Hematopoietic multipotent progenitor cell treated with erythropoietin and hydrocortisone succinate and interleukin-3 and kit ligand, for 8 days (in vitro differentiated cells): ENCODE measurements around the gene CCDC15.

Experiments used
- DNase-seq: peaks from one replicate; pipeline ENCODE4 v3.0.0-alpha.2; 2015

Gene CCDC15

DNA sequence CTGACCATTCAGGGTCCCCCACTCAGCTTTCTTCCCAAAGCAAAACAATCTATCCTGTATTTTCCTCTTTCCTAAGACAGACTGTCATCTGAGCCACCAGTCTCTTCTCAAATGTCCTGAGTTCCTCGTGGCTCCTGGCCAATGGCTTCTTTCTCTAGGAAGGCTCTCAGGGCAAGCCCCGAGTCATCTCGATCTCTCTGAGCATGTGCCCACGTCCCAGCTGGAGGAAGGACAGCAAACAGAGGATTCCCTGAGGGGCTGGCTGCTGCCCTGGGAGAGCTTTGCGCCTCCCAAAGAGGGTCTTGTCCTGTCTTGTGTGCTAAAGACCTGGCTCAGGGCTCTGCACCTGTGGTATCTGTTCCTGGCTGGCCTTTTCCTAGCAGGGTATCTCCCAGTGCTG is 117.4 kb downstream of the CCDC15 start:
- no peak for DNase-seq

DNA sequence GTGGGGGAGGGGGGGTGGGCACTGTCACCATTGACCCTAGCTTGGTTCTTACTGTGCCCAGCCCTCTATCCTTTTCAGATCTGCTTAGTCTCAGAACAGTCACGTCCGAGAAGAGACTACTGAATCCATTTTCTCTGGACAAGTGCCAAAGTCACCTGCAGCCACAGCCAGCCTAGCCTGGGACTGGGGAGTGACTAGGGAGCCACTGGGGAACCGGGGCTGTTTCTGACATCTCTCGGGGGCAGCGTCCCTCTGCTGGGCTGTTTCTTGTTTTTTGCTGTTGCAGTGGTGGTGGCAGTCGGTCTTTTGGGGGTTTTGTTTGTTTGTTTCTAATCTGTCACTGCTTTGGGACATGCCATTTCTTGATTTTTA is 117.8 kb downstream of the CCDC15 start:
- DNase-seq = no peak

DNA sequence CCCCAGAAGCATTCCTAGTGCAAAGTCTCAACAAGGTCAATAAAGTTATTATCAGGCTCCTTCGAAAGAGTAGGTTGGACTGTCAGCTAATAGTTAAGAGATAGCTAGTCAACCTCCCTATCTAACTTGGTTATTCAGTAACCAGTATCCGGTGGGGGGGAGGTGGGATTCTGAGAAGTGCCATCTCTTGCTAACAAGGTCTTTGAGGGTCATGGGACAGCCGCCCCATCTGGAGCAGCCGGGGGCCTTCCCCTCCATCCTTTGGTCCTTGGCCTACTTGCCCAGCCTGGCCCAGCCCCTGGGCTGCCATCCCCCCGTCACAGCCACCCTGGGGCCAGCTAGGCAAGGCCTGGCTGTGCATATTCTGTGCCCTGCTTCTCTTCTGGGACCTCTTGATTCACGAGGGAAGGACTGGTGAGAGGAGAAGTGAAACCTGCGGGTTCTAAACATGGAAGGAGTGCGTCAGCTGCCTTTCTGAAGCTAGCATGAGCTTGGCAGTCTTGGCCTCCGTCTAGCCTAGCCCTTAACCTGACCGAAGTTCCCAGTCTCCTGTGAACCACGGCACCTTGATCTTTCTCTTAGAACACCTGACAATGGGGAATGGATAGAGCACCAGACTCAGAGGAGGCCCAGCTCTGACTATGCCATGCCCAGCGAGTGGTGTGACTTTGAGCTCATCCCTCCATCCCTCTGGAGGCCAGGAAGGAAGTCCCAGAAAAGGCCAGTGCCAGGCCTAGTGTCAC is 118.4 kb downstream of the CCDC15 start:
- DNase-seq = no peak

DNA sequence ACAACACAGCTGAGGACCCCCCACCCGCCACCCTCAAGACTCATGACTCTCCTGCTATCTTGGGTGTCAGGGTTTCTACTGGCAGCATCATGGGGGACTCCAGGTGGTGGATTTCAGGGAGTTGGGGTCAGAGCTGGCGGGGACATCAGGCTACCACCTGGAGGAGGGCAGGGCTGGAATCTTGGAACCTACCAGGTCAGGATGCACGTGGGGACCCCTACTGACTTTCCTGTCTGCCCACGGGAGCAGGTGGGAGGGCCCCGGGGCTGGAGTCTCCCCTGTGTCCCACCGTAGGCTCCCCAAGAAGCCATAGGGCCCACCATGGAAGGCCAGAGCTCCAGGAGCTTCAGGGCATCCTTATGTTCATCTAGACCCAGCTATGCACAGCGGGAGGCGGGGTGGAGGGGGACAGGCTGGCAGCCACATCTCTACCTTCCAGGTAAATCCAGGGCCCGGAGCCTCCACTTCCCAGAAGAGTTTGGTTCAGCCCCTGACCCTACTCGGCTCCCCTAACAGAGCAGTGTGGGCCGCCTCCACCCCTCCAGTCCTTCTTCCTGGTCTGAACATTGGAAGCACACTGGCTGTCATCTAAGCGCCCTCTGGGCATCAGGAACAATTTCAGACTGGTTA is 119.1 kb downstream of the CCDC15 start:
- no peak for DNase-seq

DNA sequence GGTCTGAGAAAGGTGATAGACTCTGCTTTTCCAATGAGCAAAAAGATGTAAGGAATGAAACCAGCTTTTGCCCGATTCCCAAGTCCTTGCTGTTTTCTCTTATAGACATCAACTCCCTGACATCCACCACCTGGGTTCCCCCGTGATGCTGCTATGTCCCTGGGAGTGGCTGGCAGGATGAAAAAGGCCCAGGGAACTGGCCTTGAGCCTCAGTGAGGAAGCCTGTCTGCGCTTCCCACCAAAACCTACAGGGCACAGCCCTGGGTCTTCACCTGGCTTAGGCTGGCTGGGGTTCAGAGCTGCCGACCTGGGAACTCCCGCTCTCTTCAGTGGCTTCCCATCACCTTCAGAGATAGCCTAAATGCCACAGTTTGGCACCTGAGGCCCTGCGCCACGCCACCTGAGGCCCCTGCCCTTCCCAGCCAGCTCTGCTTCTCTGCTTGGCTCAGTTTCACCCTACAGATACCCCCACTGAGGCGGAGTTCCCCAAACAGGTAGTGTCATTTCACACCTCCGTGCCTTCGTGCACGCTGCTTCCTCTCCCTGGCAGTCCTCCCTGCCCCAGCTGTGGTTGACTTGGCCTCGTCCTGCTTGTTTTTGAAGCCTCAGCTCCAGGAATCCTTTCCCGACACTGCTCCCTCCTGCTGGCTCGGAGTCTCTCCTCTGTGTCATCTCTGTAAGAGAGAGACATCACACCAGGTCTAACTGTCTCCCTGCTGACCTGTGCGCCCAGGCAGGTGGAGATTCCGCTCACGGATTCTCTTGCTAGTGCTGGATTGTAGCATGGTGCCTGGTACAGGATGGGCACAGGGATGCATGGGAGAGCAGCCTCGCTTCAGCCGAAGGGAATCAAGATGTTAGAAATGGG is 119.8 kb downstream of the CCDC15 start:
- DNase-seq = no peak

DNA sequence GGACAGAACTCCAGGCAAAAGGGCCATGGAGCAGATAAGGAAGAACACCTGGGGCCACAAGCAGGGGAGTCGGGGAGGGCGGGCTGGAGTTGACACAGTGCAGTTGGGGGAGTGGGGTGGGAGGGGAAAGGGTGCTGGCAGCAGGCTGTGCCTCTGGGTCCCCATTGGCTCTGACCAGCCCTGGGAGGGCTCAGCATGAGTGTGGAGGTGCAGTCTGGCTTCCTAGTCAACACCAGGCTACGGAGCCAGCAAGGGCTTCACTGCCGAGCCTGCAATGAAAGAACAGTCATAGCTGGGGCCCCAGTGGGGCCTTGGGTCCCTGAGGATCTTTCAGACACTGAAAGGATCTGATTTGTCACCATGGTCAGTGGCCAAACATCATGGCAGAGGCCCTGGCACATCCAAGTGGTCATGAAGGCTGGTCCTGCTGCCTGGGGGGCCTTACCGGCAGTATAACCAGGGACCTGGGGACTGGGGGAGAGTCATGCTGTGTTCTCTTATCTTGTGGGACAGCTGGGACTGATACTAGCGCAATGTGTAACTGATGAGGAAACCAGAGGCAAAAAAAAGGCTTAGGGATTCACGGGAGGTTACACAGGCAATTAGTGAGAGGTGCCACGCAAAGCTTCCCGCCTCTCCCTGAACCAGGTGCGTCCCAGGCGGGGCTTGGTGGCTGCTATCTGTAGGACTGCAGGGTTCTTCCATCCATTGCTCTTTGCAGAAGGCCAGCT is 120.7 kb downstream of the CCDC15 start:
- no peak for DNase-seq

DNA sequence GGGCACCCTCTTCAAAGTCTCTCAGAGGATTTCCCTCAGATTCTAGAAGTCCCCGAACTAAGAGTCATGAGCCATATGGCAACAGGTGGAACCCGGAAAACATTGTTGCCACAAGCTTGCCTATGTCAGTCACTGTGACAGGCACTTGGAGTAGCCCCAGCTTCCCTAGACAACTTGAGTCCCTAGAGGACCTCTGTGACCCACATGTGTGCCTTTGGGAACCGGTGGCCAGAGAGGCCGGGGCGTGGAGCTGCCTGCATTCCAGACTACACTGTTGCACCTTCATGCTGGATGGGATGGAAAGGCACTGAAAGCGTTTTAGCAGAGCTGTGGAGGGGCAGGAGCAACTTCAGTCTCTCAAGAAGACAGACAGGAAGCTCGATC is 121.2 kb downstream of the CCDC15 start:
- DNase-seq = no peak

DNA sequence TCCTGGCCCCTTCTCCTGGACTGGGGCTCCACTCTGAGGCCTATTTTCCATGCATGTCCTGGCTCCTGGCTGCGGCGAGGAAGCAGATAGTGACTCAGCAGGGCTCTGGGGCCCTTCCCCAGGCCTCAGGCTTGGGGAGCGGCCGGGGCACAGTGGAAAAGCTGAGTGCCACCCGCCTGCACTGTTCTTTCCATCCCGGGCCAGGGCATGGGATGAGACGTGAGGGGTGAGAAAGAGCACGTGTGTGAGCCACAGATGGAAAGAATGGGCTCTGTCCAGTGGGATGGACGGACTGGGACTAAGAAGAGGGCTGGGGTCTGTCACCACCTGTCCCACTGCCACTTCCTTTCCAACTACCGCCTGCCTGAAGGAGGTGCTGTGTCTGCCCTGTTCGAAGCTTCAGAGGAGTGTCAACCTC is 121.9 kb downstream of the CCDC15 start:
- DNase-seq = no peak

DNA sequence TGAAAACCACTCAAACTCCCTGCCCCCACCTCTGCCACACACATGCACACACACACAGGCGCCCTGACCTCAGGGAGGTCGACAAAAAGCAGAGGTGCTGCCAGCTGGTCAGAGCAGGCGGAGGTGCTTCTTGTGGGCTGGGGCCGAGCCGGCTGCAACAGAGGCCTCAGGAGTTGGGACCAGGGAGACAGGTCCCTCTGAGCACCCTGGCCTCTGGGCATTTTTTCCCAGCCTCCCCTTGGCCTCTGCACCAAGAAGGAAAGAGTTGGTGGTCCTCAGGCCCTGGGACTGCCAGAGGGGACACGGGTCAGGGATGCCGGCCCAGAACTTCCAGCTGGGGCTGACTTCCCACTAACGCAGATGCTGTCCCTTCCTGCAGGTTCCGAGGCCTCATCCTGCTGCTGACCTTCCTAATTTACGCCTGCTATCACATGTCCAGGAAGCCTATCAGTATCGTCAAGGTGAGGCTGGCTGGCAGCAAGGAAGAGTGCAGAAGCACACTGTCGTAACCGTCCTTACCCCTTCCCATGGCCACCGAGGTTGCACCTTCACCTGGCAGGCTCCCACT is 122.5 kb downstream of the CCDC15 start:
- no peak for DNase-seq

DNA sequence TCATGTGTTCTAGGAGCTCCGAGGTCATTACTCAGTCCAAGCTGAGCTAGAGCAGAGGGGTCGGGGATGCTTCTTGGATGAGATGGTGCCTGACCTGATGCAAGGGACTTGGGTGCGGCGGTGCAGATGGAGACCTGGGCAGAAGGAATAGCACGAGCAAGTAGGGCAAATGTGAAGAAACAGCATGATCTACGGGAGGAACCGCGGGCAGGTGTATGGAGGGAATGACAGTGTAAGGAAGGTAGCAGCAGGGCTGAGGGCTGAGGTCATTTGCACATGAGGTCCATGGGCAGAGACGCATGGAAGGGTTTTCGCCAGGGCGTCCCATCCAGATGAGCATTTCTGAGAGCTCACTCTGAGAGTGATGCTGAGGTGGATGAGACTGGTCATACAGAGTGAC is 124.0 kb downstream of the CCDC15 start:
- DNase-seq = no peak

DNA sequence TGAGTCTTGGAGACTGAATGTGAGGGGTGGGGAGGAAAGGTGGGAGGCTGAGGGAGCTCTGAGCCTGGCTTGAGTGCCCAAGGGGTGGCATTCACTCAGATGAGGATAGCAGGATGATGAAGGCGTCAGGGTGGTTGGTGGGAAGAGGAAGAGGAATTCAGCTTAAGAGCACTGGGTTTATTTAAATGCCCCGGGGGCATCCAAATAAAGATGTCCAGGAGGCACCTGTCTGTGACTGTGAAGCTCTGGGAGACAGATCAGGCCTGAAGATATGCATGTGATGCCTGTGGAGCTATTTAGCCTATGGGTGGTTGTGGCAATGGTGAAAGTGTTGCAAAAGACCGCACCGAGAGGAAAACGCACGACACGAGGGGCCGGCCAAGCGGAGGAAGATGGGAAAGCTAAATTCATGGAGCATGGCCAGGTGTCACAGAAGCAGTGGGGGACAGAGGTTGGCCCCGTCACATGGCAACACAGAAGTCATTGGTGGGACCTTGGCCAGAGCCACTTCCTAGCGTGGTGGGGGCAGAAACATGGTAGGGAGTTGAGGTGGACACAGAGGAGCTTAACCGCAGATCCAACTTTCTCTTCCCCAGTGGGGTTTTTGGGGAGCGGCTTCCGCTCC is 124.6 kb downstream of the CCDC15 start:
- no peak for DNase-seq

DNA sequence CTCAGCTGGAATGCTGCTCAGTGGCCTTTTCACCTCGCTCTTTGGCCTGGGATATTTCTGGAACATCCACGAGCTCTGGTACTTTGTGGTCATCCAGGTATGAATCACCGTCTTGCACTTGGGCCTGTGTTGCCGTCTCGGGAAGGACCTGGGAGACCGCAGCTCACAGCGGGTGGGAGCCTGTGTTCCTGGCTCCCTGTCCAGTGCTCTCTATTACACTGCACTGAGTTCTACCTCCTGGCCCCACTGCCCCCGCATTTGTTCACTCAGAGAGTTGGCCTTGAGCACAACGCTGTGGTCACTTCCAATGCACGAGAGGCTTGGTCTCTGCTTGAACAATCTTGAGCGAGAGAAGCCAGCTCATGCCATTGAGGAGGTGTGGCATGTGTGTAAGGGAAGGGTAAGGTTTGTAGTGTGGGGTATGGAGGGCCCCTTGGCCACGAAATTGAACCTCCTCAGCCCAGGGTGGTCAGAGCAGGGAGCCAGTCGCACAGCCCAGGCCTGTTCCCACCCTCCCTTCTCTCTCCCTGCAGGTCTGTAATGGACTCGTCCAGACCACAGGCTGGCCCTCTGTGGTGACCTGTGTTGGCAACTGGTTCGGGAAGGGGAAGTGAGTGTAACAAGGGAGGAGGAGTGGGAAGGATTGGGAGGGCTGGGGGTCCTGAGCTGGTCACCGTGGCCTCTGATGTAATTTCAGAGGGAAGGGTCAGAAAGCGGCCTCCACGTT is 125.3 kb downstream of the CCDC15 start:
- no peak for DNase-seq

DNA sequence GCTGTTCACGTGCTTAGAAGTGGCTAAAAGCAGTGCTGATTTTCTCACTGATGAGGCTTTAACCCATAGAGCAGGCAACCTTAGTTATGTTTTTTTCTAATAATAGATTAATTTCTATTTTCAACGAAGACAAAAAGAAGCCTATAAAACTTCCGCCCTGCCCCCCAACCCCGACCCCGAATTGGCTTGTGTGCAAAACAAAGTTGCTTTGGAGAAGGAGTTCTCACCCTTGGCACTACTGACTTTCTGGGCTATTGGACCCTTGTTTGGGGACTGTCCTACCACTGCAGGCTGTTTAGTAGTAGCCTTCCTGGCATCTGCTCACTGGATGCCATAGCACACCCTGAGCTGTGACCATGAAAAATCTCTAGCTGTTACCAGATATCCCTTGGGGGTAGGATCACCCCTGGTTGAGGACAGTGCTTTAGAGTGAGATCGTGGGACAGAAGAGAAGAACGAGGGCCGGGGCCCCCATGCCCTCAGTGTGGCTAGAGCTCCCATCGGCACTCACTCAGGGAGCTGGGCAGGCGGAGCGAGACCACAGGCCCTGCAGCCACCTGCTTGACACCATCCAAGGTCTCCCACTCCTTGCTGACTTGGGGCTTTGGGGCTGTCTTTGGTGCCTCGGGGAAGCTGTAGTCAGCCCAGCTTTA is 126.0 kb downstream of the CCDC15 start:
- DNase-seq = no peak

DNA sequence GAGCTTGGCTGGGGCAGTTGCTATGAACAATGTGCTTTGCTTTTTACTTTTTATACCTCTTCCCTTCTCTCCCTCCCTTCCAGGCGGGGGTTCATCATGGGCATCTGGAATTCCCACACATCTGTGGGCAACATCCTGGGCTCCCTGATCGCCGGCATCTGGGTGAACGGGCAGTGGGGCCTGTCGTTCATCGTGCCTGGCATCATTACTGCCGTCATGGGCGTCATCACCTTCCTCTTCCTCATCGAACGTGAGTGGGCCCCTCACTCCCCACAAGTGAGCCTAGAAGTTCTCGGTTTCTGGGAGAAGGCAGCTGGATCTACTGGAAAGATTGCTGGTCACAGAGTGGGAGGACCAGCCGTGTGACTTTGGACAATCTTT is 126.5 kb downstream of the CCDC15 start:
- DNase-seq = no peak

DNA sequence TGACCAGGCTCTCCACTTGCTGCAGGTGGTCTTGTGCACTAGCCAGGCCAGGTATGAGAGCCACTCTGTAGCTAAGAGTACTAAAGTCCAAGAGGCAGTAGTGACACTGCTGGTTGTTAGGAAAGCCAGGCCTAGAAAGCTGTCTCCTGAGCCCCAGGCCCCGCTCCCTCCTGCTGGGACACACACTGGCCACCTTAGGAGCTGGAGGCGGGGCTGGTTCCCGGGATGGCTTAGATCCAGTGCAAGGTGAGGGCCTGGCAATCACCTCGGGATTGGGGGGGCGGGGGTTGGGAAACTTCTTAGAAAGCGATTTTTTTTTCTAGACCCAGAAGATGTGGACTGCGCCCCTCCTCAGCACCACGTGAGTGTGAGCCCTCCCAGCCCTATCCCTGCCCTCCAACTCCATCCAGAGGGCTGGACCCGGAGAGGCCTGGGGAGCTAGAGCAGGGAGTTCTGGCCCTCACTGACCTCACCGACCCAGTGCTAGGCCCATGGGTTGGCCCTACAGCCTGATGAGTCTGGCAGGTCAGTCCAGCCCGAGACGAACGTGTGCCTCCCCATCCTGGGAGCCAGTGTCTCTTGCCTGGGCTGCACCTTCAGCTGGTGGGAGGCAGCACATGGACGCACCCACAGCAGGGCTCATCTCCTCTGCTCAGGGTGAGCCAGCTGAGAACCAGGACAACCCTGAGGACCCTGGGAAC is 127.2 kb downstream of the CCDC15 start:
- no peak for DNase-seq

DNA sequence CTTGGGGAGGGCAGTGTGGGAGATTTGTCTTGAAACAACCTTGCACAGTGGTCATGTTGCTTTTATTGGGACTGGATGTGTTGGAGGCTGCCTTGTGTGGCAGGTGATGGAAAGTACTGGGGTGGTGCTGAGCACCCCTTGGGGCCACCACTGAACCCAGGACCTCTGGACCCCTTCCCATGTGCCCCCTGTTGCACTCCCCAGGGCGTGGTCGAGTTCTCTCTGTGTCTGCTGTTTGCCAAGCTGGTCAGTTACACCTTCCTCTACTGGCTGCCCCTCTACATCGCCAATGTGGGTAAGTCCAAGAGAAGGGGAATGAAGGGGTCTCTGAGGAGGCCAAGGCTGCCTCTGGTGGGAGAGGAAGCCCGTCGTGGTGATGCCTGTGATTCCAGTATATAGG is 128.0 kb downstream of the CCDC15 start:
- no peak for DNase-seq

DNA sequence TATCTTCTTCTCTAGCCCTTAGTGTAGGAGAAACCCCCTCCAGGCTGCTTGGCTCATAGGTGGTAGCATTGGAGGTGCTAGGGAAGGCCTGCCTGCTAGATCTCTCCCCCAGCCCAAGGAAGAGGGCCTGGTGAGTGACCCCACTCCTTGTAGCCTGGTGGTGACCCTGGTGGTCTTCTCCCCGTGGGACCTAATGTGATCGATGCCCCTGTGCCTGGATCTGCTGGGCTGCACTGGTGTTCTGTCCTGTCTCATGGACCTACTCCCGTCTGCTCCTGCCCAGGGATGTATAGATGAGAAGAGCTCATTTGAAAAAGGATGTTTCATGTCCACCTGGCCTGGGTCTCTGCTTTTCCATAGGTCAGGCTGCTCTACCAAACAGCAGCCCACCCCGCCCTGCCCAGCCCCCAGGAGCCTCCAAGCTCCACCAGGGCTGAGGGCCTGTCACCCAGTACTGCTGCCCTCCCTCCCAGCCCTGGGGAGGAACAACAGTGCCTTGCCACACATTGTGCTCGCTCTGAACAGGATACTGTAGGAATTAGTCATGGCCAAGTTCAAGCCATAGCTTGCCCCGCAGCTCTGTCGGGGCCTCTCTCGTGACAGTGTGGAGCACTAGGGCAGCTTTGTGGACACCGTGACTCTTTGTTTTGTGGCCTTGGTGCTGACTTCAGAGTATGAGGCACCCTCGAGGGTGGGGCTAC is 128.8 kb downstream of the CCDC15 start:
- no peak for DNase-seq

DNA sequence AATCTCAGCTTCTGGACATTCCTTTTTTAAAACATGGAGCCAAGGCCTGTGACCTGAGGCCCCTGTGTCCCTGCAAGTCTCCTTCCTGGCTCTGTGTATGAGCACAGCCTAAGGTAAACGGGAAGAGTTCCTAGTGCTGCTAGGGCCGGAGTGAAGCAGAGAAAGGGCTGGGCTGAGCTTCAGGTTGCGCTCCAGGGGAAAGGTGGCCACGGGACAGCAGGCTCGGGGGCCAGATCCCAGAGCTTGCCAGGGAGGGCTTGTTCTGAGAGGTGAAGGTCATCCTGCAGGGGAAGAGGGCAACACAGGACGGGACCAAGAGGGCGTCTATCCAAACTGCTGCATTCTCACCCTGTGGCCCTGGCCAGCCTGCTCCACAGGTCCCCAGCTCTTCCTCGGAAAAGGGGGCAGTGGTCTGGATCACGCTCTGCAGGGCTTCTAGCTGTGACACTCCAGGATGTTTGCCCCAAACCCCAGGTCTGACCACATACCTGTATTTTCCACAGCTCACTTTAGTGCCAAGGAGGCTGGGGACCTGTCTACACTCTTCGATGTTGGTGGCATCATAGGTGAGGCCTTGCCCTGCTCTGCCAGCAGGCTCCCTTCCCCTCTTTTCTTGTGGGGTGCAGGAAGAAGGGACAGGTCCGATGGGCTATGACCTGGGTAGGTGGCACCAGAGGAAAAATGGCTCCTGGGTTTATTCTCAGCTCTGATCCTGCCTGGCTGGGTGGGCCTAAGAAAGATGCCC is 129.5 kb downstream of the CCDC15 start:
- DNase-seq = no peak

DNA sequence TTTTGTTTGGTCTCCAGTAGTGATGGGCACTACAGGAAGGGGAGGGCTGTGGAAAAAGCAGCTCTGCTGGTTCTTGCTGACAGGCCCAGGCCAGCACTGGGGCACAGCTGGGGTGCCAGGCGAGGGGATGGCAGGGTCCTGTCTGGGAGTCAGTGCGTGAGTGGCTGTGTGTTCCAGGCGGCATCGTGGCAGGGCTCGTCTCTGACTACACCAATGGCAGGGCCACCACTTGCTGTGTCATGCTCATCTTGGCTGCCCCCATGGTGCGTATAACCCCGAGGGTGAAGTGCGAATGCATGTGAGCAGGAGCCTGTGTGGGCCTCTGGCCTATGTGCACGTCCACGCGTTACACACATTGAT is 130.0 kb downstream of the CCDC15 start:
- DNase-seq = no peak
